ENCODE measurements around the gene GOLGA6L9.
"Not testable (repeated sequence)": the region's sequence is repeated elsewhere in the genome, so short reads cannot be mapped to it uniquely, and the experiment has no call there.

DNA sequence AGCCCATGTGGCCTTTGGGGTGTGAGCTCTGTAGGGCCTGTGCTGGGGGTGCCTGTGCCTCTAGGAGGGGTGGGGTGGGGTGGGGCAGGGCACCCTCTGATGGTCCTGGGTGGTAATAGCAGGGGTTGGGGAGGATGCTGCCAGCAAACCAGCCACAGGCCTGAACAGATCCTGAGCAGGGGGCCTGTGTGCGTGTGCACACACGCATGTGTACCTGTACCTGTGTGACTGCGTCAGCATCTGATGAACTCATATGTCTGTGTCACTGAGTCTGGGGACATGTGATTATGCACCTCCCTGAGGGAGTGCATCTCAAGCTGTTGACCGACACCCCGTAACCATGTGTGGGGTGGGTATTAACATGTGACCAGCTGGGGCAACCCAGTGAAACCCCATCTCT is 36.0 kb downstream of the GOLGA6L9 start:
- TF ChIP-seq EZH2phosphoT487 (IDR thresholded peaks at IDR 0.05; ENCODE audit: low read length); EZH2 (optimal IDR thresholded peaks at IDR 0.05; ENCODE audit: low read depth, low read length): not testable (repeated sequence)
- TF ChIP-seq, protein P1, sequence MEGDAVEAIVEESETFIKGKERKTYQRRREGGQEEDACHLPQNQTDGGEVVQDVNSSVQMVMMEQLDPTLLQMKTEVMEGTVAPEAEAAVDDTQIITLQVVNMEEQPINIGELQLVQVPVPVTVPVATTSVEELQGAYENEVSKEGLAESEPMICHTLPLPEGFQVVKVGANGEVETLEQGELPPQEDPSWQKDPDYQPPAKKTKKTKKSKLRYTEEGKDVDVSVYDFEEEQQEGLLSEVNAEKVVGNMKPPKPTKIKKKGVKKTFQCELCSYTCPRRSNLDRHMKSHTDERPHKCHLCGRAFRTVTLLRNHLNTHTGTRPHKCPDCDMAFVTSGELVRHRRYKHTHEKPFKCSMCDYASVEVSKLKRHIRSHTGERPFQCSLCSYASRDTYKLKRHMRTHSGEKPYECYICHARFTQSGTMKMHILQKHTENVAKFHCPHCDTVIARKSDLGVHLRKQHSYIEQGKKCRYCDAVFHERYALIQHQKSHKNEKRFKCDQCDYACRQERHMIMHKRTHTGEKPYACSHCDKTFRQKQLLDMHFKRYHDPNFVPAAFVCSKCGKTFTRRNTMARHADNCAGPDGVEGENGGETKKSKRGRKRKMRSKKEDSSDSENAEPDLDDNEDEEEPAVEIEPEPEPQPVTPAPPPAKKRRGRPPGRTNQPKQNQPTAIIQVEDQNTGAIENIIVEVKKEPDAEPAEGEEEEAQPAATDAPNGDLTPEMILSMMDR (IDR thresholded peaks at IDR 0.05; ENCODE audit: low read length) = not testable (repeated sequence)

Data from MM.1S (cell line).